Measurements from ENCODE around the gene GNS. TPM values are rescaled to one million over a fixed set of nuclear protein-coding genes. Genes with fewer than 3 reads are reported as not detected.

The GNS gene
- total and polyA plus RNA-seq, 10 of the 15 experiments (the other 5 are each of a cell fraction or from before 2014, with no cell fraction given) = 4.1 to 33.8 (median 19.1) TPM

GRCh38 chr12:64670919-64671639 lies 88.1 kb downstream of the GNS start:
- no TSS peak for BruUV-seq (replicated peaks)
- ATAC-seq (no peak), DNase-seq (ENCODE audit: low read depth, low spot score) (no peak), FAIRE-seq (no peak)
- no peaks in the 10 kb centered on the region for H3K9me3 ChIP-seq (replicated peaks; ENCODE audit: control insufficient read depth, insufficient read depth, low read length)
- 69% methylated on average over 8 of the region's 8 CpGs for WGBS (ENCODE audit: insufficient coverage, insufficient replicate concordance, low lambda C conversion rate, missing lambda C conversion rate)
- no peak for TF ChIP-seq NFYA (IDR thresholded peaks at IDR 0.05; ENCODE audit: borderline replicate concordance, low read depth, low read length)
- TF ChIP-seq MEF2A (IDR thresholded peaks at IDR 0.05; ENCODE audit: insufficient read depth, low read depth, low read length) = no peak
- TF ChIP-seq KAT2A (conservative IDR thresholded peaks at IDR 0.05; ENCODE audit: control insufficient read depth, low read depth, low read length) = no peak
- no peak for TF ChIP-seq SKIL (IDR thresholded peaks at IDR 0.05; ENCODE audit: low read depth, poor library complexity, severe bottlenecking)
- no peak for TF ChIP-seq WRNIP1 (IDR thresholded peaks at IDR 0.05; ENCODE audit: borderline replicate concordance, low read depth, low read length)
- TF ChIP-seq NR2C1 (IDR thresholded peaks at IDR 0.05) = no peak
- TF ChIP-seq RELB (IDR thresholded peaks at IDR 0.05; ENCODE audit: low read depth) = no peak
- TF ChIP-seq TBL1XR1 (IDR thresholded peaks at IDR 0.05; ENCODE audit: low read depth, low read length) = no peak
- no peak for TF ChIP-seq CHD1 (IDR thresholded peaks at IDR 0.05; ENCODE audit: low read depth, low read length)
- no peak for TF ChIP-seq YY1 (IDR thresholded peaks at IDR 0.05; ENCODE audit: low read depth, low read length)
- intact Hi-C loops (cut with micrococcal nuclease; ENCODE audit: unreplicated experiment) (no loop called here), in situ Hi-C loops (cut with MboI) (no loop called here)
- ChIA-PET RAD21 (ENCODE audit: unreplicated experiment) (no interaction called here), SMC1A (ENCODE audit: uncharacterized antibody, unreplicated experiment) (interaction anchor here (2.9 kb wide), 1 partner anchor 43 kb away, joined by 13 read pairs; no protein-coding TSS in a partner anchor), POLR2A (interaction anchor here (1.5 kb wide), 1 partner anchor 48 kb away, joined by 7 read pairs; no protein-coding TSS in a partner anchor), CTCF (no interaction called here)
- H2AFZ ChIP-seq (ENCODE audit: control insufficient read depth, low read depth, low read length) = no peak overlapping the region
- H3K4me2 ChIP-seq (ENCODE audit: control insufficient read depth, insufficient read depth) = peak overlapping the region; percentile 99; the same call in 1 of the 2 replicates
- H4K20me1 ChIP-seq (ENCODE audit: control insufficient read depth, insufficient read depth) = no peaks in the 10 kb centered on the region
- no peak overlapping the region; the same call in 1 of the 2 replicates for H3K9ac ChIP-seq (ENCODE audit: control insufficient read depth, insufficient read depth, low read length)
- peaks cover 95% of the 10 kb centered on the region for H3K79me2 ChIP-seq (ENCODE audit: control insufficient read depth, insufficient read depth, low read length)
- no peaks in the 10 kb centered on the region; a peak in 2 of 4 replicates for H3K36me3 ChIP-seq (ENCODE audit: control insufficient read depth in 2 of 2, insufficient read depth in 2 of 2, low read length in 1 of 2)
- peak overlapping the region; percentile 91 for H3K27ac ChIP-seq (ENCODE audit: control insufficient read depth, insufficient read depth)
- no peaks in the 10 kb centered on the region for H3K27me3 ChIP-seq (replicated peaks in 1 of 2; ENCODE audit: control insufficient read depth in 2 of 2, insufficient read depth in 2 of 2, low read length in 1 of 2)
- H3K4me3 ChIP-seq = no peak overlapping the region
- H3K4me1 ChIP-seq (ENCODE audit: control insufficient read depth, insufficient read depth, low read length) = peaks cover 73% of the 10 kb centered on the region

All from GM12878 (cell line).